ENCODE measurements around the gene MAST2.

DNA sequence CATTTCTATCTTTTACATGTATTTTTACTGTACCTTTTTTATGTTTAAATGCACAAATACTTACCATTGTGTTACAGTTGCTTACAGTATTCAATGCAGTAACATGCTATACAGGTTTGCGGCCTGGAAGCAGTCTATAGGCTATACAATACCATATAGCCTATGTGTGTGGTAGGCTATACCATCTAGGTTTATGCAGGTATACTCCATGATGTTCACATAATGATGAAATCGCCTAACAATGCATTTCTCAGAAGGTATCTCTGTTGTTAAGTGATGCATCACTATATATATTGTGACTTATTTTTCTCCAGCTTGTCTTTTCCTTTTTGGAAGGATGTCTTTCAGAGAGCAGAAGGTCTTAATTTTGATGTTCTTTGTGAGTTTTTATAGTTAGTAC, 103.5 kb downstream of the MAST2 start:
- TF ChIP-seq, protein P1, sequence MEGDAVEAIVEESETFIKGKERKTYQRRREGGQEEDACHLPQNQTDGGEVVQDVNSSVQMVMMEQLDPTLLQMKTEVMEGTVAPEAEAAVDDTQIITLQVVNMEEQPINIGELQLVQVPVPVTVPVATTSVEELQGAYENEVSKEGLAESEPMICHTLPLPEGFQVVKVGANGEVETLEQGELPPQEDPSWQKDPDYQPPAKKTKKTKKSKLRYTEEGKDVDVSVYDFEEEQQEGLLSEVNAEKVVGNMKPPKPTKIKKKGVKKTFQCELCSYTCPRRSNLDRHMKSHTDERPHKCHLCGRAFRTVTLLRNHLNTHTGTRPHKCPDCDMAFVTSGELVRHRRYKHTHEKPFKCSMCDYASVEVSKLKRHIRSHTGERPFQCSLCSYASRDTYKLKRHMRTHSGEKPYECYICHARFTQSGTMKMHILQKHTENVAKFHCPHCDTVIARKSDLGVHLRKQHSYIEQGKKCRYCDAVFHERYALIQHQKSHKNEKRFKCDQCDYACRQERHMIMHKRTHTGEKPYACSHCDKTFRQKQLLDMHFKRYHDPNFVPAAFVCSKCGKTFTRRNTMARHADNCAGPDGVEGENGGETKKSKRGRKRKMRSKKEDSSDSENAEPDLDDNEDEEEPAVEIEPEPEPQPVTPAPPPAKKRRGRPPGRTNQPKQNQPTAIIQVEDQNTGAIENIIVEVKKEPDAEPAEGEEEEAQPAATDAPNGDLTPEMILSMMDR (conservative IDR thresholded peaks at IDR 0.05; ENCODE audit: low read length): no peak
- no peak for TF ChIP-seq EZH2phosphoT487 (IDR thresholded peaks at IDR 0.05; ENCODE audit: borderline replicate concordance)

Measured in Loucy (cell line).